Heart left ventricle (tissue), 16 donors: ENCODE data around the gene GRIFIN. TPM values are rescaled to one million over a fixed set of nuclear protein-coding genes. Genes with fewer than 3 reads are reported as not detected.
A peak's percentile ranks its signal among the peaks of the same experiment; 100 is the strongest.

Source experiments
- ATAC-seq, 4 donors: fragments of 200-7000 bp; cut with Tn5 transposase; one replicate each; pipeline ENCODE4 v1.9.1; 2020 to 2022; ENCODE audit warnings: moderate library complexity in 4 of 4, mild to moderate bottlenecking in 3 of 4, moderate number of reproducible peaks in 1 of 4
- DNase-seq, 5 donors: peaks; one replicate each; pipeline ENCODE4 v3.0.0-alpha.2; 2020
- H3K27ac ChIP-seq, 12 donors: fragments of 200-600 bp; sonication (generic) in 4 of 12; one replicate each; pipeline versions ENCODE4 v1.5.0 to v1.8.0; 2016 to 2022; ENCODE audit warnings: mild to moderate bottlenecking in 2 of 12
- H3K27me3 ChIP-seq, 9 donors: fragments of 200-600 bp; sonication (generic) in 2 of 9; one replicate each; pipeline versions ENCODE4 v1.5.1 to v1.8.0; 2016 to 2022; ENCODE audit warnings: mild to moderate bottlenecking in 3 of 9
- H3K36me3 ChIP-seq, 9 donors: fragments of 200-600 bp; sonication (generic) in 2 of 9; one replicate each; pipeline versions ENCODE4 v1.5.0 to v1.8.0; 2018 to 2022; ENCODE audit warnings: mild to moderate bottlenecking in 2 of 9
- H3K4me1 ChIP-seq, 12 donors: fragments of 200-600 bp; sonication (generic) in 4 of 12; one replicate each; pipeline versions ENCODE4 v1.5.0 to v1.8.0; 2016 to 2022; ENCODE audit warnings: mild to moderate bottlenecking in 3 of 12
- H3K4me3 ChIP-seq, 12 donors: fragments of 200-600 bp; sonication (generic) in 4 of 12; one replicate each; pipeline versions ENCODE4 v1.5.0 to v1.8.0; 2017 to 2022; ENCODE audit warnings: mild to moderate bottlenecking in 9 of 12, moderate library complexity in 4 of 12
- H3K9me3 ChIP-seq, 12 donors: fragments of 200-600 bp; sonication (generic) in 4 of 12; one replicate each; pipeline versions ENCODE4 v1.5.0 to v1.8.0; 2016 to 2022; ENCODE audit warnings: mild to moderate bottlenecking in 1 of 12
- CTCF ChIP-seq, 12 donors: fragments of 200-600 bp; sonication (generic) in 4 of 12; IDR thresholded peaks; one replicate each; pipeline versions ENCODE4 v1.5.0 to v1.8.0; 2018 to 2022; ENCODE audit warnings: antibody characterized with exemption in 12 of 12, mild to moderate bottlenecking in 5 of 12
- POLR2A ChIP-seq, 2 donors: fragments of 450-650 bp; IDR thresholded peaks; one replicate each; pipeline ENCODE4 v1.6.1; 2017; ENCODE audit warnings: antibody characterized with exemption in 2 of 2, mild to moderate bottlenecking in 2 of 2, moderate library complexity in 2 of 2
- WGBS, 4 donors: extraction: QIAGEN DNeasy Blood & Tissue Kit in 2 of 4; methylation state at CpG; one replicate each; pipeline versions ENCODE4 v1.1.5 to v1.1.7; 2013 to 2018; 5-methylcytosine and 5-hydroxymethylcytosine counted together
- intact Hi-C, 10 donors: fragments of 100-400 bp; cut with DNase I; formaldehyde crosslinking; loops; one replicate each; pipeline versions ENCODE4 v1.11.1 to v1.14.2; 2022
- polyA plus RNA-seq, 2 donors: library from polyadenylated mRNA; stranded (reverse); fragments of 200-250 nt; gene quantifications; one replicate each; pipeline ENCODE4 v1.2.3, GENCODE V29; 2013
- total RNA-seq, 9 donors: library from RNA; depleted of rRNA in 2 of 9; stranded (reverse); fragments of >200 nt in 2 of 9; fragmentation: NEBNext Ultra II Directional in 3 of 9; extraction: Animal tissue kit (Norgen Biotek cat#: 25700) in 3 of 9; gene quantifications; one replicate each; pipeline versions ENCODE4 v1.1.0 to v1.2.4, GENCODE V29; 2016 to 2023
- donor health status: ischemic (EF 13 %, LVEDD 7.1; RV severe dilation, severe dysfunction).
- donor health status: healthy with polysubstance abuse.
- donor health status: DM: no; HTN: yes; CAD: no.
- donor health status: DM: no; HTN: no; CAD: no.
- donor health status: ischemic (EF 25% LVEDD 6.9; RV normal size, moderate dysfunction).
- donor health status: ischemic (EF 25% LVEDD 5.7; RV mildly dilated, moderate dysfunction).
- donor health status: healthy.
- donor health status: DM: yes; HTN: yes; CAD: no.
- donor health status: ischemic (EF 35%, LVEDD 5.7; RV mildly dilated, moderate dysfunction).
- donor health status: nonischemic (EF 11% LVEDD 7.7; RV severe dilation, severe dysfunction).
- donor health status: DM: yes; HTN: yes; CAD: no.
- donor health status: PGD.
- donor health status: ischemic (EF 29% LVEDD 5.4; RV normal size, mild dysfunction).
- donor health status: nonischemic (EF 23%, LVEDD 6.1; RV moderate dilation, normal function).

GRIFIN gene
- total and polyA plus RNA-seq, 11 donors = not detected

GRCh38 chr7:2445047-2445446, 31.2 kb downstream of the GRIFIN start:
- no peak for TF ChIP-seq POLR2A (IDR thresholded peaks at IDR 0.05)
- no peak for TF ChIP-seq CTCF (IDR thresholded peaks at IDR 0.05)
- H3K36me3 ChIP-seq = peaks cover 0 to 11% (median 0%) of the 10 kb centered on the region in 9 donors
- no peak for DNase-seq
- WGBS, 4 donors = 82 to 88% (median 84%) methylated on average over 10 of the region's 10 CpGs
- H3K4me1 ChIP-seq = peaks cover 0 to 9% (median 0%) of the 10 kb centered on the region in 12 donors
- H3K27me3 ChIP-seq = no peaks in the 10 kb centered on the region
- peak in 1 of 4 donors; percentile 33 for ATAC-seq
- no peak overlapping the region for H3K4me3 ChIP-seq
- intact Hi-C loops = loop anchor here in 1 of 10 donors (10.0 kb wide), 1 partner anchor 240 kb away; the partner anchor contains the start of gene AMZ1
- peak overlapping the region in 8 of 12 donors; percentile 11 to 62 (median 38) for H3K27ac ChIP-seq
- no peaks in the 10 kb centered on the region for H3K9me3 ChIP-seq

- Histone ChIP-seq H3K36me3 (peaks cover 0 to 11% (median 0%) of the 10 kb centered on the region in 9 donors), H3K4me3 (no peak overlapping the region), H3K4me1 (peaks cover 0 to 9% (median 0%) of the 10 kb centered on the region in 12 donors), H3K27ac (peak overlapping the region in 6 of 12 donors; percentile 1 to 62 (median 38)), H3K27me3 (no peaks in the 10 kb centered on the region), H3K9me3 (no peaks in the 10 kb centered on the region)
- ATAC-seq = peak in 3 of 4 donors; percentile 61 to 74 (median 66)
- no peak for TF ChIP-seq CTCF (IDR thresholded peaks at IDR 0.05)
- no peak for TF ChIP-seq POLR2A (IDR thresholded peaks at IDR 0.05)
- intact Hi-C loops = loop anchor here in 1 of 10 donors (10.0 kb wide), 1 partner anchor 240 kb away; the partner anchor contains the start of gene AMZ1
- WGBS, 4 donors = 73 to 90% (median 86%) methylated on average over 3 of the region's 3 CpGs
- DNase-seq = peak in 1 of 5 donors; percentile 35
Measured at GRCh38 chr7:2444476-2444875, 31.7 kb downstream of the GRIFIN start.

GRCh38 chr7:2443491-2443890, 32.7 kb downstream of the GRIFIN start:
- no peak for TF ChIP-seq POLR2A (IDR thresholded peaks at IDR 0.05)
- TF ChIP-seq CTCF (IDR thresholded peaks at IDR 0.05) = no peak
- no peak for ATAC-seq

GRCh38 chr7:2441430-2442058, 34.7 kb downstream of the GRIFIN start:
- no peak overlapping the region for H3K27ac ChIP-seq
- H3K36me3 ChIP-seq = peaks cover 0 to 7% (median 2%) of the 10 kb centered on the region in 9 donors
- DNase-seq (no peak), ATAC-seq (no peak)
- peaks cover 0 to 29% (median 11%) of the 10 kb centered on the region in 12 donors for H3K4me1 ChIP-seq
- H3K27me3 ChIP-seq = no peaks in the 10 kb centered on the region
- H3K9me3 ChIP-seq = no peaks in the 10 kb centered on the region
- H3K4me3 ChIP-seq = no peak overlapping the region
- 92 to 96% (median 94%) methylated on average over 5 of the region's 5 CpGs for WGBS, 4 donors
- TF ChIP-seq CTCF (IDR thresholded peaks at IDR 0.05) (no peak), POLR2A (IDR thresholded peaks at IDR 0.05) (no peak)
- intact Hi-C loops = loop anchor here in 1 of 10 donors (10.0 kb wide), 1 partner anchor 243 kb away; the partner anchor contains the start of gene AMZ1

More at GRCh38 chr7:2443491-2443890, 32.7 kb downstream of the GRIFIN start:
- Histone ChIP-seq H3K4me3 (no peak overlapping the region), H3K27ac (no peak overlapping the region), H3K9me3 (no peaks in the 10 kb centered on the region), H3K36me3 (peaks cover 0 to 11% (median 0%) of the 10 kb centered on the region in 9 donors), H3K27me3 (no peaks in the 10 kb centered on the region), H3K4me1 (peaks cover 0 to 17% (median 5%) of the 10 kb centered on the region in 12 donors)
- no peak for DNase-seq
- intact Hi-C loops = loop anchor here in 1 of 10 donors (10.0 kb wide), 1 partner anchor 241 kb away; the partner anchor contains the start of gene AMZ1
- 93 to 98% (median 94%) methylated on average over 9 of the region's 9 CpGs for WGBS, 4 donors
